CD4-positive, alpha-beta memory T cell (primary cell): ENCODE measurements around the gene RLIM. TPM values are rescaled to one million over a fixed set of nuclear protein-coding genes. Genes with fewer than 3 reads are reported as not detected.

ENCODE experiments used
- CTCF ChIA-PET: fragments of 350-600 bp; sonication (Branson Sonifier 250); formaldehyde crosslinking; loops from one replicate; lab custom pipeline; 2021; ENCODE audit warnings: inconsistent platforms; ENCODE audit not compliant: partially characterized antibody; lab: Charles Lee
- POLR2A ChIA-PET: fragments of 350-600 bp; sonication (Branson Sonifier 250); formaldehyde crosslinking; loops from one replicate; lab custom pipeline; 2021; ENCODE audit not compliant: partially characterized antibody; lab: Charles Lee
- DNase-seq, 5 donors: peaks; one replicate each; pipeline versions ENCODE4 v3.0.0 to v3.0.0-alpha.2; 2020 to 2022; ENCODE audit warnings: mixed read lengths in 1 of 5
- H3K27ac ChIP-seq: one replicate; pipeline ENCODE4 v1.7.0; 2013; ENCODE audit warnings: low read depth, low read length
- H3K27me3 ChIP-seq: 2 replicates; pipeline ENCODE4 v1.7.0; 2013; ENCODE audit warnings: mild to moderate bottlenecking, low read length, moderate library complexity; ENCODE audit not compliant: insufficient read depth
- H3K36me3 ChIP-seq: 2 replicates; pipeline ENCODE4 v1.7.0; 2013; ENCODE audit warnings: mild to moderate bottlenecking, low read length, moderate library complexity; ENCODE audit not compliant: insufficient read depth
- H3K4me1 ChIP-seq: 2 replicates; pipeline ENCODE4 v1.7.0; 2013; ENCODE audit warnings: mild to moderate bottlenecking, low read length, moderate library complexity; ENCODE audit not compliant: insufficient read depth
- H3K4me3 ChIP-seq, 2 donors: one replicate each; pipeline ENCODE4 v1.7.0; 2013; ENCODE audit warnings: low read length in 2 of 2, mild to moderate bottlenecking in 1 of 2
- H3K9me3 ChIP-seq, 2 donors: one replicate each; pipeline ENCODE4 v1.7.0; 2013; ENCODE audit warnings: low read length in 2 of 2, control low read depth in 1 of 2; ENCODE audit not compliant: control insufficient read depth in 1 of 2
- H3K27ac Mint-ChIP-seq, 7 donors: one replicate each; pipeline ENCODE4 v1.8.0; 2020 to 2021; ENCODE audit warnings: mixed read lengths in 7 of 7, mild to moderate bottlenecking in 6 of 7, inconsistent platforms in 3 of 7, moderate library complexity in 3 of 7
- H3K27me3 Mint-ChIP-seq, 2 donors: one replicate each; pipeline ENCODE4 v1.8.0; 2020 to 2021; ENCODE audit warnings: mixed read lengths in 2 of 2
- H3K36me3 Mint-ChIP-seq, 2 donors: one replicate each; pipeline ENCODE4 v1.8.0; 2020 to 2021; ENCODE audit warnings: mixed read lengths in 2 of 2, inconsistent platforms in 1 of 2, mild to moderate bottlenecking in 1 of 2
- H3K4me1 Mint-ChIP-seq, 4 donors: one replicate each; pipeline ENCODE4 v1.8.0; 2020 to 2021; ENCODE audit warnings: mixed read lengths in 4 of 4, mild to moderate bottlenecking in 1 of 4
- H3K4me3 Mint-ChIP-seq, 8 donors: one replicate each; pipeline ENCODE4 v1.8.0; 2020 to 2021; ENCODE audit warnings: mixed read lengths in 8 of 8, mild to moderate bottlenecking in 7 of 8, moderate library complexity in 6 of 8, inconsistent platforms in 3 of 8
- H3K9me3 Mint-ChIP-seq, 8 donors: one replicate each; pipeline ENCODE4 v1.8.0; 2020 to 2021; ENCODE audit warnings: mixed read lengths in 8 of 8, mild to moderate bottlenecking in 5 of 8, inconsistent platforms in 3 of 8, moderate library complexity in 1 of 8
- intact Hi-C: fragments of 100-400 bp; cut with micrococcal nuclease; formaldehyde crosslinking; loops from one replicate; pipeline ENCODE4 v1.15.1; 2023
- polyA plus RNA-seq, 2 donors: library from polyadenylated mRNA; unstranded; fragments of 300-500 nt; fragmentation: Illumina TruSeq; gene quantifications; one replicate each; pipeline ENCODE4 v1.2.3, GENCODE V29; 2021
- total RNA-seq, 2 experiments: library from RNA; stranded (reverse); gene quantifications; one replicate each; pipeline ENCODE4 v1.2.3, GENCODE V29; 2021

RLIM gene
- total and polyA plus RNA-seq, 4 experiments from 2014 or later, result 7.3 to 44.5 (median 26.2) TPM

- no peak overlapping the region for H3K27ac ChIP-seq
- ChIA-PET POLR2A (no interaction called here), CTCF (interaction anchor here (0.7 kb wide), 1 partner anchor 241 kb away, joined by 3 read pairs; no protein-coding TSS in a partner anchor)
- H3K36me3 Mint-ChIP-seq, result no peaks in the 10 kb centered on the region
- no peak overlapping the region for H3K27ac Mint-ChIP-seq
- H3K36me3 ChIP-seq, result no peaks in the 10 kb centered on the region
- no peaks in the 10 kb centered on the region for H3K4me1 Mint-ChIP-seq
- H3K9me3 Mint-ChIP-seq, result no peaks in the 10 kb centered on the region
- DNase-seq, result no peak
- no peaks in the 10 kb centered on the region for H3K4me1 ChIP-seq
- intact Hi-C loops, result loop anchor here (10.0 kb wide), 1 partner anchor 263 kb away; no protein-coding TSS in a partner anchor
- no peak overlapping the region for H3K4me3 Mint-ChIP-seq
- H3K27me3 Mint-ChIP-seq, result no peaks in the 10 kb centered on the region
- H3K4me3 ChIP-seq, result no peak overlapping the region
- no peaks in the 10 kb centered on the region for H3K9me3 ChIP-seq
- no peaks in the 10 kb centered on the region for H3K27me3 ChIP-seq
Observed at GRCh38 chrX:74557378-74557777, 57.0 kb downstream of the RLIM start.

DNA sequence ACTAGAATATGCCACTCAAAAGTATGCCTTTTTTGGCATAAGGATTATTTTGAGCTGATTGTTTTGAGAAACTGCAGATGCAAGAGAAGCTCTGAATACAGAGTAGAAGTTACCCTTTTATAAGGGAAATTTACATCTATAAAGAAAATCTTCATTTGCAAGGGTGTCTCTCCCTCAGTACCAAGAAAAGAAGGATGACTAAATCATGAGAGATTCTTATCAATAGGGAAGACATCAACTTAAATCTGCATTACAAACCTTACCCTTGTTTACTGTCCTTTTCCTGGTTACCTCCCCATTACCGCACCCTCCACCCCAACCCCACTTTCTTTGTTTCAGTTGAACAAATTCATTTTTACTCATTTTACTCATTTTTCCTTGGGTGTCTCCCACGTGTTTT lies 62.5 kb downstream of the RLIM start:
- CTCF ChIA-PET, result no interaction called here

GRCh38 chrX:74550295-74550802 lies 64.1 kb downstream of the RLIM start:
- DNase-seq, result peak; percentile 75 to 83 (median 82)
- no peaks in the 10 kb centered on the region for H3K36me3 Mint-ChIP-seq
- ChIA-PET POLR2A (no interaction called here), CTCF (no interaction called here)
- intact Hi-C loops, result loop anchor here (1.0 to 10.0 kb wide), 8 partner anchors 16 to 1052 kb away; partner anchors contain the start of genes RLIM and SLC16A2
- Histone ChIP-seq H3K36me3 (no peaks in the 10 kb centered on the region), H3K27ac (no peak overlapping the region), H3K4me3 (peak overlapping the region in 1 of 2 donors; percentile 28), H3K27me3 (no peaks in the 10 kb centered on the region), H3K4me1 (no peaks in the 10 kb centered on the region), H3K9me3 (no peaks in the 10 kb centered on the region)
- peaks cover 0 to 2% of the 10 kb centered on the region in 2 donors for H3K27me3 Mint-ChIP-seq
- peaks cover 1 to 4% (median 3%) of the 10 kb centered on the region in 4 donors for H3K4me1 Mint-ChIP-seq
- H3K27ac Mint-ChIP-seq, result peak overlapping the region in 5 of 7 donors; percentile 20 to 79 (median 51)
- peak overlapping the region in 7 of 8 donors; percentile 60 to 86 (median 75) for H3K4me3 Mint-ChIP-seq
- H3K9me3 Mint-ChIP-seq, result no peaks in the 10 kb centered on the region

More for the DNA sequence above, 62.5 kb downstream of the RLIM start:
- no peak for DNase-seq
- no peaks in the 10 kb centered on the region for H3K4me1 ChIP-seq
- Mint-ChIP-seq H3K27me3 (peaks cover 0 to 2% of the 10 kb centered on the region in 2 donors), H3K9me3 (no peaks in the 10 kb centered on the region), H3K36me3 (no peaks in the 10 kb centered on the region), H3K4me1 (peaks cover 1 to 4% (median 3%) of the 10 kb centered on the region in 4 donors), H3K27ac (no peak overlapping the region), H3K4me3 (no peak overlapping the region)
- no peaks in the 10 kb centered on the region for H3K9me3 ChIP-seq
- no peaks in the 10 kb centered on the region for H3K27me3 ChIP-seq
- intact Hi-C loops, result loop anchor here (2.0 to 10.0 kb wide), 6 partner anchors 17 to 1050 kb away; partner anchors contain the start of genes RLIM and SLC16A2
- POLR2A ChIA-PET, result no interaction called here
- no peak overlapping the region for H3K4me3 ChIP-seq
- H3K36me3 ChIP-seq, result no peaks in the 10 kb centered on the region
- H3K27ac ChIP-seq, result no peak overlapping the region

DNA sequence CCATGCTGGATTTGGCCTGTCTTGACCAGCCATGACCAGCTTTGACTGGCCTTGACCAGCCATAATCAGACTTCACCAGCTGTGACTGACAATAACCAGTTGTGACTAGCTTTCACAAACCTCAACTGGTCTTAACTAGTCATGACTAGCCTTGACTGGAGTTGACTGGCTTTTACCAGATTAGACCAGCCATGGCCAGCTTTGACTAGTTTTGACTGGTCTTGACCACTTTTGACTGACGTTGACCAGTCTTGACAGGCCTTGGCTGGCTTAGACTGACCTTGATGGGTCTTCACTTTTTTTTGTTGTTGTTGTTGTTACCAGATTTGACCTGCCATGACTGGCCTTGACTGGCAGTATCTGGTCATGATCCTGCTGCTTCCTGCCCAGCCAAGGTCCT lies 67.4 kb downstream of the RLIM start:
- POLR2A ChIA-PET, result interaction anchor here (0.6 to 1.1 kb wide), 2 partner anchors 10 to 68 kb away, joined by 3 read pairs; no protein-coding TSS in a partner anchor
- CTCF ChIA-PET, result interaction anchor here (1.1 to 2.5 kb wide), 3 partner anchors 13 to 126 kb away, joined by 3 to 5 read pairs (median 3); partner anchors contain the start of gene SLC16A2
- H3K27ac Mint-ChIP-seq, result peak overlapping the region in 1 of 7 donors; percentile 70
- no peak for DNase-seq
- H3K4me3 Mint-ChIP-seq, result no peak overlapping the region
- Histone ChIP-seq H3K9me3 (no peaks in the 10 kb centered on the region), H3K27me3 (no peaks in the 10 kb centered on the region), H3K4me1 (no peaks in the 10 kb centered on the region), H3K27ac (no peak overlapping the region), H3K36me3 (no peaks in the 10 kb centered on the region), H3K4me3 (no peak overlapping the region)
- intact Hi-C loops, result no loop called here
- no peaks in the 10 kb centered on the region for H3K36me3 Mint-ChIP-seq
- H3K27me3 Mint-ChIP-seq, result peaks cover 0 to 2% of the 10 kb centered on the region in 2 donors
- no peaks in the 10 kb centered on the region for H3K9me3 Mint-ChIP-seq
- peaks cover 1 to 4% (median 3%) of the 10 kb centered on the region in 4 donors for H3K4me1 Mint-ChIP-seq

- ChIA-PET CTCF (interaction anchor here (2.5 kb wide), 1 partner anchor 125 kb away, joined by 5 read pairs; the partner anchor contains the start of gene SLC16A2), POLR2A (no interaction called here)
- H3K9me3 ChIP-seq, result no peaks in the 10 kb centered on the region
- Mint-ChIP-seq H3K4me1 (peaks cover 1 to 4% (median 3%) of the 10 kb centered on the region in 4 donors), H3K27me3 (peaks cover 0 to 2% of the 10 kb centered on the region in 2 donors), H3K9me3 (no peaks in the 10 kb centered on the region), H3K27ac (no peak overlapping the region), H3K36me3 (no peaks in the 10 kb centered on the region), H3K4me3 (no peak overlapping the region)
- H3K27ac ChIP-seq, result no peak overlapping the region
- no peaks in the 10 kb centered on the region for H3K36me3 ChIP-seq
- no peak for DNase-seq
- intact Hi-C loops, result no loop called here
- H3K4me1 ChIP-seq, result no peaks in the 10 kb centered on the region
- H3K27me3 ChIP-seq, result no peaks in the 10 kb centered on the region
- H3K4me3 ChIP-seq, result no peak overlapping the region
Observed at GRCh38 chrX:74545880-74546523, 68.4 kb downstream of the RLIM start.

GRCh38 chrX:74540635-74541249 lies 73.7 kb downstream of the RLIM start:
- DNase-seq, result no peak
- H3K27ac Mint-ChIP-seq, result no peak overlapping the region
- CTCF ChIA-PET, result no interaction called here

More at GRCh38 chrX:74540635-74541249, 73.7 kb downstream of the RLIM start:
- intact Hi-C loops, result no loop called here
- Histone ChIP-seq H3K36me3 (no peaks in the 10 kb centered on the region), H3K9me3 (no peaks in the 10 kb centered on the region), H3K27me3 (no peaks in the 10 kb centered on the region), H3K27ac (no peak overlapping the region), H3K4me3 (no peak overlapping the region), H3K4me1 (peaks cover 6% of the 10 kb centered on the region)
- POLR2A ChIA-PET, result no interaction called here
- no peaks in the 10 kb centered on the region for H3K36me3 Mint-ChIP-seq
- no peak overlapping the region for H3K4me3 Mint-ChIP-seq
- H3K4me1 Mint-ChIP-seq, result peaks cover 2 to 9% (median 4%) of the 10 kb centered on the region in 4 donors
- H3K9me3 Mint-ChIP-seq, result no peaks in the 10 kb centered on the region
- H3K27me3 Mint-ChIP-seq, result no peaks in the 10 kb centered on the region
